Measurements from ENCODE around the gene SLC43A3. TPM values are rescaled to one million over a fixed set of nuclear protein-coding genes. Genes with fewer than 3 reads are reported as not detected.

The SLC43A3 gene
- total and polyA plus RNA-seq, 9 donors: 17.0 to 69.3 (median 36.3) TPM

DNA sequence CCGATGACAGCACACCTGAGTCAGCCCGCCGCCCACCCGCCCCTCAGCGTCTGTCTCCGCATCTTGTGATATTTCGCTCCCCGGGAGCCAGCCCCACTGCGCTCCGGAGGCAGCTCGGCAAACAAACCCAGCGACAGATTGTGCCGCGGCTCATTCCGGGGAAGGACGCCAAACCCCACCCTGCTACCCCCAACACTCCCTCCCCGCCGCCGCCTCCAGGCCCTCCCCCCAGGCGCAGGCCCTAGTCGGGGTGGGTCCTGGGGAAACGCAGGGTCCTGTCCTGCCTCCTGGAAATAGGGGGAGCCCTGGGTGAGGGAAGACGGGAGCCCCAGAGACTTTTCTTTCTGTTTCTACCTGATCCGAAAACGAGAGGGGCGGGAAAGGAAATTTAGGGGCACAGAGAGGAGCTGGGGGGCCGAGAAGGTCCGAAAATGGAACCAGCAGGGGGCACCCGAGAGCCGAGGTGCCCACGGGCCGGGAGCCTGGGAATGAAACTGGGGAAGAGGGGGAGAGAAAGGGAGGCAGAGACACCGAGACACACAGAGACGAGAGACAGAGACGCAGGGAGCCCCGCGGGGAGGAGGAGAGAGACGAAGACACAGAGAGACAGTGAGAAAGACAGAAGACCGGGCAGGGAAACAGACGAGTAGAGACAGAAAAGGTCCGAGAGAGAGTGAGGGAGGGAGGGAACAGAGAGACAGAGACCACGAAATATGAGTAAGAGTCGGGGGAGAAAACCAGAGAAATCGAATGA, 31.7 kb upstream of the SLC43A3 start:
- 0 to 1% (median 1%) methylated on average over 24 to 44 of the region's 44 CpGs for WGBS, 3 donors
- peak; percentile 36 to 69 (median 60) for DNase-seq
- no peak for TF ChIP-seq EP300 (IDR thresholded peaks at IDR 0.05)
- TF ChIP-seq CTCF (IDR thresholded peaks at IDR 0.05): peak; percentile 36 to 63 (median 49)
- peaks cover 6% of the 10 kb centered on the region for H3K27me3 ChIP-seq
- H3K9me3 ChIP-seq: no peaks in the 10 kb centered on the region
- H3K4me3 ChIP-seq: peak overlapping the region; percentile 23
- peaks cover 9% of the 10 kb centered on the region for H3K4me1 ChIP-seq (ENCODE audit: insufficient read depth)
- intact Hi-C loops (cut with DNase I): loop anchor here in 3 of 4 donors (2.0 to 10.0 kb wide), 5 partner anchors 66 to 1056 kb away; partner anchors contain the start of gene YPEL4 (in 1 of the 3)
- no peak overlapping the region for H3K27ac ChIP-seq
- no peaks in the 10 kb centered on the region for H3K36me3 ChIP-seq

DNA sequence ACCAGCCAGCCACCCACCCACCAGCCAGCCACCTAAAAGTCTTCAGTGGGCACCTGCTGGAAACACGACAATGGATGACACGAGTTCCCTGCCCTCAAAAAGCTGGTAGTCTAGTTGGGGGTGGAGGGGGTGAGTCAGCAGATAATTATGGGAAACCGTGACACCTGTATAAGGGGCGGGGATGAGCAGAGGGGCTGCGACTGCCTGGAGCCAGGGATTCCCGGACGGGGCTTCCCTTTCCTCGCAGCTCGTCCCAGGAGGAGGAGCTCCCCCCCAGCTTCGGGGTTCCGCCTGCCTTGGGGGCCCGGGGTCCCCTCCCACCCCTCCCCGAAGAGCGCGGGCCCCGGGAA, 31.1 kb upstream of the SLC43A3 start:
- Histone ChIP-seq H3K4me1 (ENCODE audit: insufficient read depth) (peaks cover 9% of the 10 kb centered on the region), H3K36me3 (no peaks in the 10 kb centered on the region), H3K27me3 (peaks cover 6% of the 10 kb centered on the region), H3K27ac (no peak overlapping the region), H3K4me3 (peak overlapping the region; percentile 23), H3K9me3 (no peaks in the 10 kb centered on the region)
- WGBS, 3 donors: 2 to 5% (median 3%) methylated on average over 16 of the region's 16 CpGs
- no peak for DNase-seq
- TF ChIP-seq EP300 (IDR thresholded peaks at IDR 0.05): no peak
- no peak for TF ChIP-seq POLR2A (IDR thresholded peaks at IDR 0.05)
- TF ChIP-seq CTCF (IDR thresholded peaks at IDR 0.05): no peak
- intact Hi-C loops (cut with DNase I): loop anchor here in 3 of 4 donors (2.0 to 10.0 kb wide), 5 partner anchors 67 to 1057 kb away; partner anchors contain the start of gene YPEL4 (in 1 of the 3)

DNA sequence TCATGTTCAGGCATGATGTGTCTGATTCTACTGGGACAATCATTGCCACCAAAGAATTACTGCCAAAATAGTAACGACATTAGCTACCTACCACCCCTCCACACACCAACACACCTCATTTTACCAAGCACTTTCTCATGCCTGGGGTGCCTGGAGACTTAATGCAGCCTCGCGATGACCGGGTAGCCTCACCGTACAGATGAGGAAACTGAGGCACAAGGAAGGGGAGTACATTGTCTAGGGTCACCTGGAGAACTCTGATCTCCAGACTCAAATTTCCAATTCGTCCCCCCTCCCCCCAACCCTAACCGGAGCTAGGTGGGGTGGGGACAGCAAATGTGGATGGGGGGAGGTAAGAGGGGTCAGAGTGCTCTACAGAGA, 30.7 kb upstream of the SLC43A3 start:
- intact Hi-C loops (cut with DNase I): loop anchor here in 3 of 4 donors (2.0 to 10.0 kb wide), 5 partner anchors 67 to 1057 kb away; partner anchors contain the start of gene YPEL4 (in 1 of the 3)
- Histone ChIP-seq H3K9me3 (no peaks in the 10 kb centered on the region), H3K4me1 (ENCODE audit: insufficient read depth) (peaks cover 9% of the 10 kb centered on the region), H3K27ac (no peak overlapping the region), H3K27me3 (peaks cover 6% of the 10 kb centered on the region), H3K4me3 (no peak overlapping the region), H3K36me3 (no peaks in the 10 kb centered on the region)
- TF ChIP-seq CTCF (IDR thresholded peaks at IDR 0.05) (no peak), EP300 (IDR thresholded peaks at IDR 0.05) (no peak), POLR2A (IDR thresholded peaks at IDR 0.05) (no peak)
- 7 to 15% (median 11%) methylated on average over 7 of the region's 7 CpGs for WGBS, 3 donors
- no peak for DNase-seq

- no peak for TF ChIP-seq EP300 (IDR thresholded peaks at IDR 0.05)
- TF ChIP-seq POLR2A (IDR thresholded peaks at IDR 0.05): no peak
- peak; percentile 93 to 98 (median 95) for TF ChIP-seq CTCF (IDR thresholded peaks at IDR 0.05)
- no peaks in the 10 kb centered on the region for H3K9me3 ChIP-seq
- peaks cover 6% of the 10 kb centered on the region for H3K27me3 ChIP-seq
- DNase-seq: peak; percentile 84 to 94 (median 91)
- H3K4me3 ChIP-seq: no peak overlapping the region
- whole genome bisulfite sequencing, 3 donors: 6 to 10% (median 8%) methylated on average over 19 of the region's 19 CpGs
- intact Hi-C loops (cut with DNase I): loop anchor here in 3 of 4 donors (5.0 to 10.0 kb wide), 4 partner anchors 68 to 1058 kb away; partner anchors contain the start of gene YPEL4 (in 1 of the 3)
- H3K27ac ChIP-seq: no peak overlapping the region
- peaks cover 9% of the 10 kb centered on the region for H3K4me1 ChIP-seq (ENCODE audit: insufficient read depth)
- H3K36me3 ChIP-seq: no peaks in the 10 kb centered on the region
Measured at GRCh38 chr11:57456960-57457642, 30.2 kb upstream of the SLC43A3 start.

Data from ovary (tissue), 9 donors.